H1 (cell line): Measurements from ENCODE around the gene GABRR1. TPM values are rescaled to one million over a fixed set of nuclear protein-coding genes. Genes with fewer than 3 reads are reported as not detected.

Experiments used
- polyA plus RNA-seq, 7 experiments: library from polyadenylated mRNA; depleted of rRNA in 3 of 7; stranded (reverse) in 5 of 7; unstranded in 2 of 7; fragments of >200 nt in 5 of 7; fragments of 200-250 nt in 2 of 7; gene quantifications; 1 replicate in 5 of 7; 2 replicates in 1 of 7; 4 replicates in 1 of 7; pipeline versions ENCODE4 v1.2.1 to v1.2.3, GENCODE V29; 2011 to 2013; ENCODE audit warnings: missing spikeins in 2 of 7, mixed read lengths in 2 of 7
- total RNA-seq: library from RNA; stranded (reverse); fragmentation: NEBNext Ultra II Directional; extraction: Animal tissue kit (Norgen Biotek cat#: 25700); gene quantifications from 2 replicates; pipeline ENCODE4 v1.2.1, GENCODE V29; 2021

Gene GABRR1
- total and polyA plus RNA-seq, 2 of the 8 experiments (the other 6 are each of a cell fraction or from before 2014, with no cell fraction given), result 0.60 to 0.63 TPM

Other genes with a start within 250 kb of the GABRR1 start
- 48.5 and 50.2 TPM in 2 replicates for gene PNRC1, start 136.6 kb downstream of the GABRR1 start, total RNA-seq
- gene PNRC1, start 136.6 kb downstream of the GABRR1 start, polyA plus RNA-seq (2011; rRNA removed), result 6.3 and 8.2 TPM in 2 replicates
- gene SRSF12, start 99.3 kb downstream of the GABRR1 start, total RNA-seq, result 4.2 and 4.9 TPM in 2 replicates
- 1.8 and 2.6 TPM in 2 replicates for gene SRSF12, start 99.3 kb downstream of the GABRR1 start, polyA plus RNA-seq (2011; rRNA removed)
- 7.1 and 7.6 TPM in 2 replicates for gene PM20D2, start 71.3 kb downstream of the GABRR1 start, total RNA-seq
- gene PM20D2, start 71.3 kb downstream of the GABRR1 start, polyA plus RNA-seq (2011; rRNA removed), result 2.2 and 2.7 TPM in 2 replicates
- gene GABRR2, start 97.9 kb upstream of the GABRR1 start, total RNA-seq, result not detected in 2 replicates
- 0.09 TPM in 1 of 2 replicates, not detected in the other for gene GABRR2, start 97.9 kb upstream of the GABRR1 start, polyA plus RNA-seq (2011; rRNA removed)
- 13.4 and 15.2 TPM in 2 replicates for gene UBE2J1, start 135.4 kb upstream of the GABRR1 start, total RNA-seq
- 4.5 and 8.5 TPM in 2 replicates for gene UBE2J1, start 135.4 kb upstream of the GABRR1 start, polyA plus RNA-seq (2011; rRNA removed)
- gene RRAGD, start 194.9 kb upstream of the GABRR1 start, total RNA-seq, result 29.7 and 30.8 TPM in 2 replicates
- 3.2 and 7.2 TPM in 2 replicates for gene RRAGD, start 194.9 kb upstream of the GABRR1 start, polyA plus RNA-seq (2011; rRNA removed)
- gene ANKRD6, start 215.8 kb upstream of the GABRR1 start, total RNA-seq, result 11.0 and 12.8 TPM in 2 replicates
- 5.9 and 6.2 TPM in 2 replicates for gene ANKRD6, start 215.8 kb upstream of the GABRR1 start, polyA plus RNA-seq (2011; rRNA removed)